GM21367 (cell line): ENCODE data around the gene LAMB1.

ENCODE experiments used
- ATAC-seq: cut with Tn5 transposase; IDR thresholded peaks from one replicate; pipeline ENCODE4 v1.9.1; 2021; ENCODE audit not compliant: unreplicated experiment

The LAMB1 gene

GRCh38 chr7:107999779-108000560, 3.0 kb downstream of the LAMB1 start:
- ATAC-seq: no peak

- no peak for ATAC-seq
These were observed 4.1 kb downstream of the LAMB1 start for GRCh38 chr7:107998660-107999480.

DNA sequence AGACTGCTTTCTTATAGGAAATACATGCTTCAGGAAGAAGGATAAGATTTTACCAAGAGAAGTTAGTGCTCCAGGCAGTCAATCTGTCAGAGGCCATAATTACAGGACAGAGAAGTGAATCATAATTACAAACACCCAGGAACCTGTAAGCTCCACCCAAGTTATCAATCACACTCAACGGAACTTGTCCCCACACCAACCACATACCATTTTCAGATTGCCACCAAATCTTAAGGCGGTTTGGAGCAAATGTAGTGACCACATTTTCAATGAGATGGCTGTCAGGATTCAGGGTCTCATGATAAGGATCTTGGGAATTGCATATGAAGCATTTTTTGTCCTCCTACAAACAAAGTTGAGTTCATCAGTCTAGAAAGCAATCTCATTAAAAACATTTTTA, 4.8 kb downstream of the LAMB1 start:
- ATAC-seq: no peak

DNA sequence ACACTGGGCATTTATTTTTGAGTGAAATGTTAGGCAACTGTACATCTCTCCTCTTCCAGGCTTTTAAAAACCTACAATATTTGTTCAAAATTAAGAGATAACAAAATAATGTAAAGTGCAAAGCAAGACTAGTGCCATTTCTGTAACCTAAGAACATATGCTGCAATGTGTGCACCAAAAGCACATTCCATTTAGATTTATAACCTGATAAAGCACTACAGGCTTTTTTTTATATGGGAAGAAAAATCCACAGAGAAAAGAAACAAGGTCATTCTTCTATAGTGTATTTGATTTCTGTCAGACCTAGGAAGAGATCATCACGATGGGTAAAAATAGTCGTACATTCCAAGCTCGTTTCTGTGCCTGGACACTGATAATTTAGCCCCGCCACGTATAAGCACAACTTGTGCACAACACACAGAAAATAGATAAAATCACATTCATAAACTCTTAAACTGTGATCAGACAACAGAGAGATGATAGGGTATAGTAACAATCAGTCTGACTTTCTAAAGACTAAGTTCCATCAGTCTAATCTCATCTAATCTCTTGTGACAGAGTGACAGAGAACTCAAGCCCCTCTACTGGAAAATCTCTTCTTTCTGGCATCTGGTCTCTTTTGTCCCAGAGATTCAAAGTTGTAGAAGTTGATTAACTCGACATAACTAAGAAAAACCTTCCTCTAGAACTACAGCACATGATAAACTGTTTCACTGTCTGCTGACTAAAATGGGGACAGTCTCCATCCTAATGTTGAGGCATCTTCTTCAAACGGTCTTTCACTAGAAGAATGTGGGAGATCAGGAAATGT, 6.7 kb downstream of the LAMB1 start:
- no peak for ATAC-seq

- ATAC-seq: no peak
These were observed 7.5 kb downstream of the LAMB1 start for GRCh38 chr7:107995184-107996071.

DNA sequence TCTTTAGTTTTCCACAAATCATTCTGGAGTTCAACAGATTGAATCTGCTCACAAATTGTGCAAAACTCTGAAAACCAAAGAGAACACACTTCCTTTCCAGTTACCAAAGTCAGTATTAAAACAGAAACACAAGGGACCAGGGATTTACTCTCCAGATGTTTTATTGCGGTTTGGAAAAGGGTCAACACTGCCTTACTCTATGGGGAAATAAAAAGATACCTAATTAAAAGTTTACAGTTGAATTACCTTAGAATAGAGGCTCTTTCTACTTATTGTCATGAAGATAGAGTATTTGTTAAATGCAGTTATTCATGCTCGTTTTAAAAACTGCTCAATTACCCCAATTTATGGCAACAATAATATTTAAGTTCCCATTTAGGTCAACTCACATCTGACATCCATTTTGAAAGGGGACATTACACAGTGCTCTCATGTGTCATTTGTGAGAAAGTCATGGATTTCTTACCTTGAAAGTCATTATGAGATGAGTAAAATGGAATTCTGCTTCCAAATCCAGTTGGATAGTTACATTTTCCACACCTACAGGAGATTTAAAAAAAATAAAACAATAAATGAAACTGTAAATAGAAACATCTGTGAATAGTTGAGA, 8.4 kb downstream of the LAMB1 start:
- ATAC-seq: no peak

DNA sequence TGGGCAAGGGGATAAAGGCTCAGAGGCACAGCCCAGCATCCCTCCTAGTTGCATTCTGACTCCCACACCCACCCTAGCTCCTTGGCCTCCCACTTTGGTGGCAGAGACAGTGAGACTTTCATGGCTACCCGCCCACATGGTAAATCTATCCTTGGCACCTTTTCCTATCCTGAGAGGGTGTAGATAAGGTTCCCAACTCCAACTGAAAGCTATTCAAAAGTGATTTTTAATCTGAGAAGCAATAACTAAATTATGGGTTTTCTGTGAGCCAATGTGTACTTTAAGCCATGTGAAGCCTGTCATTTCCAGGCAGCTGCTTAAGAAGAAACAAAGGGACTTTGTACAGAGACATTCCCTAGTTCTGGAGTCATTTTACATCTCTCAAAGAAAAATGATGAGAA, 9.1 kb downstream of the LAMB1 start:
- ATAC-seq: no peak

GRCh38 chr7:107989618-107990373, 13.2 kb downstream of the LAMB1 start:
- no peak for ATAC-seq

- no peak for ATAC-seq
These were observed 20.0 kb downstream of the LAMB1 start for GRCh38 chr7:107982918-107983389.

GRCh38 chr7:107982042-107982840, 20.7 kb downstream of the LAMB1 start:
- ATAC-seq: no peak

DNA sequence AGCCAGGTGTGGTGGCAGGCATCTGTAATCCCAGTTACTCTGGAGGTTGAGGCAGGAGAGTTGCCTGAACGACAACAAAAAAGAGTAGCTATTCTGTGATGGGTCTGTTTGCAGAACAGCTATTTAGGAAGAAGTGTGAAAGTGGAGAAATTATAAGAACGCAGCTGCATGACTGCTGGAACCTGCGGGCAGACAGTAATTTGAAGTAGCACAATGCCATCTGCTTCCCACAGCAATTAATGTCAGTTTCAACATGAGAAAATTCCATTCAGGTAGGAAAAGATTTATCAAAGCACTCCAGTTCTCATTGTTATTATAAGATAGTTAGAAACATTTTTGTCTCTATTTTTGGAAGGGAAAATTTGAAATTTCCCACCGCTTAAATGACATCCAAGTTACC, 21.5 kb downstream of the LAMB1 start:
- ATAC-seq: no peak

- no peak for ATAC-seq
These were observed 22.2 kb downstream of the LAMB1 start for GRCh38 chr7:107980671-107981190.

DNA sequence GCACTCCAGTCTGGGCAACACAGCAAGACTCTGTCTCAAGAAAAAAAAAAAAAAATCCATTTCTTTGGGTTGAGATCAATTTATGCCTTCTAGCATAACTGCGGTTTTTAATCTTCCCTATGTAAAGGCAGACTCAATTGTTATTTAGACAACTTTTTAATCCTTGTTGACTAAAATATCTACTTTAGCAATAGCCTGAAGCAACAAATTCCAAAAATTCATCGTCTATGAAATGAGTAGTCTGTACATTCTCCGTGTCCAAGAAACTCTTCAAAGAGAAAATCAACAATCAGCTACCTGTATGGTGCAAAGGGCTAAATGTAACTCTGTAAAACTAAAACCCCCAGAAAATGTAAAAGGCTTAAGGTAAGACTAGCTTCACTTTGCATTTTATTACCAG, 22.8 kb downstream of the LAMB1 start:
- ATAC-seq: no peak

DNA sequence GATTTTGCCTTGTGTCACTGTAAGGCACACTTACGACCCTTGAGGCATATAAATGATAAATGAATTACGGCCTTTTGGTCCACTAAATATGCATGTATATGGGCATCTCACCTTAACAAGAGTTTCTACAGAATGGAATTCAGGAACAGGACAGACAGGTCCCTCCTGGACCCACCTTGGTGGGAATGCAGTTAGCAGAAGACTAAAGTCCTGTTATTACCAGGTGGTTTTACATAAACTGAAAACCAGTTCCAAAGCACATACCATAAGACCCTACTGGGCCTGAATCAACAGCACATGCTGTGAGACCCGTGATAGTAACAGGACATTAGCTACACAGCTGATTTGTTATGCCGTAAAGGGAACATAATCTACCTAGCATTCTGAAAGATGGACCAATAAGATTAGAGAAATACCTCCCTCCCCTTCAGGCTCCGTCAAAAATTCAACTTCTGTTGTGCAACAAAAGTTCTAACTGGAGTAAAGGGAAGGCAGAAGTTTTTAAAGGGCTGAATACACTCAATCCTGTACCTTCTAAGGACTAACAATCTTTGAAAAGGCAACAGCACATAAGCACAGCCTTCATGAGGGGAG, 24.0 kb downstream of the LAMB1 start:
- ATAC-seq: no peak

GRCh38 chr7:107977048-107977447, 25.9 kb downstream of the LAMB1 start:
- ATAC-seq: no peak

DNA sequence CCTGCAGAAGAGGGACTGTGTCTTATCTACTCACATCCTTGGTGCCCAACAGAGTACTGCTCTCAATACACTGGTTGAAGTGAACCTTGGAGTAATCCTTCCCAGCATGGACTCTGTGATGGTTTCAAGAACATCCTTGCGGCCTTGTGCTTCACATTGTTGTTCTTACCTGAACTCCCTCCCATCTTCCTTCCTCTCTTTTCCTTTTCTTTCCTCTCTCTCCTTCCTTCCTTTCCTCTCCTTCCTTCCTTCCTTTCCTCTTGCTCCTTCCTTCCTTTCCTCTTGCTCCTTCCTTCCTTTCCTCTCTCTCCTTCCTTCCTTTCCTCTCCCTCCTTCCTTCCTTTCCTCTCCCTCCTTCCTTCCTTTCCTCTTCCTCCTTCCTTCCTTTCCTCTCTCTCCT, 26.3 kb downstream of the LAMB1 start:
- no peak for ATAC-seq

DNA sequence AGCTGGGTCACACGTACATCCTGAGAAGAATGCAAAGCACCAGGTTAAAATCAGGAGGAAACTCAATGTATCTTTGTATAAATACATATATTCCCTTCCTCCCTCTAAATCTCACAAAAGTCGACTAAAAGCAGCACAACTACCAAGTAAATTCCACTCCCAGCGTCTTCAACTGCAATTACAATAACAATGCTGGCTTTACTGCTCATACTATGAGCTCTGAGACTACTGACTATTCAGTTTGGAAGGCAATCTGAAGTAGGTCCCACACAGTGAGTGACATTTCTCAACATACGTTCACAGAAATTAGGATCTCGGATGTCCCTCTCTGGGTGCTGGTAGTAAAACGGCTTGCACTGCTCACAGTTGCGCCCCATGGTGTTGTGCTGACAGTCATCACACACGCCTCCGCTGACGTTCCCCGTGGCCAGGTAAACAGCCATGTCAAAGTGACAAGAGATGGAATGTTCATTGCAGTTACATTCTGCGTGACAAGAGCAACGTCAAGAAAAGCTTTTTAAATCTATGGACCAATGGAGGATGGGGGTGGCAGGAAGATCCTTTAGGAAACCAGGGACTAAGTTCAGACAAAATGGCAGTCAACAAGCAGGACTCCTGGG, 27.5 kb downstream of the LAMB1 start:
- no peak for ATAC-seq
